ENCODE data around the gene ATRAID. TPM values are rescaled to one million over a fixed set of nuclear protein-coding genes. Genes with fewer than 3 reads are reported as not detected.
"Not testable (repeated sequence)": the region's sequence is repeated elsewhere in the genome, so short reads cannot be mapped to it uniquely, and the experiment has no call there.

ATRAID gene, protein sequence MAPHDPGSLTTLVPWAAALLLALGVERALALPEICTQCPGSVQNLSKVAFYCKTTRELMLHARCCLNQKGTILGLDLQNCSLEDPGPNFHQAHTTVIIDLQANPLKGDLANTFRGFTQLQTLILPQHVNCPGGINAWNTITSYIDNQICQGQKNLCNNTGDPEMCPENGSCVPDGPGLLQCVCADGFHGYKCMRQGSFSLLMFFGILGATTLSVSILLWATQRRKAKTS
- total RNA-seq (ENCODE audit: insufficient read depth, low replicate concordance) = 112 TPM

DNA sequence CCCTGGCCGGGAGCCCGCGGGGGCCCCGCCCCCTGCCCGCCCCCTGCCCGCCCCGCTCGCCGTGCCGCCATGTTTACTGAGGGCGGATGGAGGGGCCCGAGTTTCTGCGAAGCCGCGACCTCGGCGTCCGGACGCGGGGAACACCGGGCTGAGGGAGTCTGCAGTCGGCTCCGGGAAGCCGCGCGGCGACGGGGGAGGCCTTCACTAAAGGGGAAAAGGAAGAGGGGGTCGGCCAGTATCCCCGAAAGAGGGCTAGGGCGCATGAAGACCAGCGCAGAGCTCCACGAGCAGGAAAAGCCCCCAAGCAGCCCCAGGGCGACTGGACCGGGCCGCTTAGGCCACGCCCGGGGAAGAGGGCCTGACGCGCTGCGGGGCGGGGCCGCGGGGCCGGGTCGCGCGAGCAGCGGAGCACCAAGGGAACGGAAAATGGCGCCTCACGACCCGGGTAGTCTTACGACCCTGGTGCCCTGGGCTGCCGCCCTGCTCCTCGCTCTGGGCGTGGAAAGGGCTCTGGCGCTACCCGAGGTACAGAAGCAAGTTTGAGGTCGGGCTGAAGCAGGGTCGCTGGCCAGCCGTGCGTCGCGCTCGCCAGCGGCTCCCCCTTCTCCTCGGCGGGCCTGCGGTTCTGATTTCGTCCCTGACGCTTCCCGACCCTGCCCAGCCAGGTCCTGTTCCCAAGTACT lies at the start of gene ATRAID, which contains the start of gene SLC5A6:
Gene ATRAID, plus strand, starts transcription at position 99 of the 683 bp plus-strand sequence. Its CDS starts 328 bp downstream, at position 427.
Gene SLC5A6, minus strand, starts transcription at position 326 of the 683 bp plus-strand sequence. CDS start 4,618 bp downstream, outside the sequence.
- peak; percentile 95 for DNase-seq (ENCODE audit: low spot score)

DNA sequence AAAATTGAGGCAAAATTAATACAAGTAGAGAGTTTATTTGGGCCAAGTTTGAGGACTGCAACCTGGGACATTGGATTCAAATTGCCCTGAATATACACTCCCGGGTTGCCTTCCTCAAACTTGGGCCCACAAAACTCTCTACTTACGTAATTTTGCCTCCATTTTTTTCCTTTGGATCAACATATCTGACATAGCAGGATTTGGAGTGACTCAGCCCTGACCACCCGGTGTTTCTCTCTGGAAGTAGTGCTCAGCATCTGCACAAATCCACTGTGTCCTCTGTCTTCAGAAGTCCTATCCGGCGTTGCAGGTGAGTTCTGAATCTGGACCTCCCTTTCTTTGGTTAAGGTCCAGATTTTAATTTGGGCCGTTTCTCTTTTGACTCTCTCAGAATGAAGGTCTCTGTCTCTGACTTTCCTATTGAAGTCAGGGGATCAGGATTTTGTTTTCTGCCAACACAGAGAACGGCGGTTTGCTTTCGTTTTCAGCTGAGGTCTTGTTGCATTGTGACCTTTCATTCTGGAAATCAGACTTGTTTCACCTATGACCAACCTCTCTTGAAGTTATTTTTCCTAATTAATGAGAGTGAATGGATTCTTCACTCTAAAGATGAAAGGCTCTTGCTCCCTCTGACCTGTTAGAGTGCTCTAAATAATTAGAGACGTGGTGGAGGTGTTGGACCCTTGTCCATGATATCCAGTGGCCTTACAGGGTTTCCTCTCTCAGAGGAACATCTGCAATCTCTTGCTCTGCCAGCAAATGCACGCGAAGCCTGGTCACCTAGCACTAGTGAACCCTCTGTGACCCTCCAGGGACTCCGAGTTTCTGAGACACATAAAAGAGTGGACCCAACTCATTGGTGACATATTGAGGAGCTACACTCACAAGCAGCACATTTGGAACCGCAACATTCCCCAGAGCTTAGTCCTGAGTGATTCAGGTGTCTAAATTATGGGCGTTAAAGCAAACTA lies 49.4 kb upstream of the ATRAID start:
- no peak for DNase-seq (ENCODE audit: low spot score)

DNA sequence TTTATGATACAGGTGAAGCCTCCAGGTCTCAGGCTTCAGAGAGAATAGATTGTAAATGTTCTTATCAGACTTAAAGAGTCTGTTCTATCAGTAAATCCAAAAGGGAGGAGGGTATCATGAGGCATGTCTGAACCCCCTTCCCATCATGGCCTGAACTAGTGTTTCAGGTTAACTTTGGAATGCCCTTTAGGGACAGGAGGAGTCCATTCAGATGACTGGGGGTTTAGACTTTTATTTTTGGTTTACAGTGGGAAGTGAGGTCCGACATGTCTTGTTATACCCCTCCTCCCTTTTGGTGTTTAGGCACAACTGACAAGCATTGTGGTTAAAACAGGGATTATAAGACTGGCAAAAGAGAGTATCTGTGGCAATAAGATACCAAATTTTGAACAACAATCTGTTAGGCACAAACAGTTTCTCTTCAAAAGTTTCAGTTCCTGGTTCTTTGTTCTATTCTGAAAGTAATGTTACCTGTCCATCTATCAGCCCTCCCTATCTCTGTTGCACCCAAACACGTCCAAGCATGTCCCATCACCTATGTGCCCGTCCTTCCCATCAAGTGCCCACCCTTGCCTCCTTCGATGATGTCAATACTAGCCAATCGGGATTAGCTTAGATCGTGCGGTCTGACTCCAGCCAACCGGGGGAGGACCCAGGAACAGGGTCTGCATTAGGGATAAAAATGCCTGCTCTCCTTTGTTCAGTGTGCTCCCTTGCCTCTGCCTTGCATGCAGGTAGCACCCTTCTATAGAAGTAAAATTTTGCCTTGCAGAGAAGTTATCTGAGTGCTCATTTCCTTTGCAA lies 46.7 kb upstream of the ATRAID start:
- DNase-seq (ENCODE audit: low spot score) = no peak

DNA sequence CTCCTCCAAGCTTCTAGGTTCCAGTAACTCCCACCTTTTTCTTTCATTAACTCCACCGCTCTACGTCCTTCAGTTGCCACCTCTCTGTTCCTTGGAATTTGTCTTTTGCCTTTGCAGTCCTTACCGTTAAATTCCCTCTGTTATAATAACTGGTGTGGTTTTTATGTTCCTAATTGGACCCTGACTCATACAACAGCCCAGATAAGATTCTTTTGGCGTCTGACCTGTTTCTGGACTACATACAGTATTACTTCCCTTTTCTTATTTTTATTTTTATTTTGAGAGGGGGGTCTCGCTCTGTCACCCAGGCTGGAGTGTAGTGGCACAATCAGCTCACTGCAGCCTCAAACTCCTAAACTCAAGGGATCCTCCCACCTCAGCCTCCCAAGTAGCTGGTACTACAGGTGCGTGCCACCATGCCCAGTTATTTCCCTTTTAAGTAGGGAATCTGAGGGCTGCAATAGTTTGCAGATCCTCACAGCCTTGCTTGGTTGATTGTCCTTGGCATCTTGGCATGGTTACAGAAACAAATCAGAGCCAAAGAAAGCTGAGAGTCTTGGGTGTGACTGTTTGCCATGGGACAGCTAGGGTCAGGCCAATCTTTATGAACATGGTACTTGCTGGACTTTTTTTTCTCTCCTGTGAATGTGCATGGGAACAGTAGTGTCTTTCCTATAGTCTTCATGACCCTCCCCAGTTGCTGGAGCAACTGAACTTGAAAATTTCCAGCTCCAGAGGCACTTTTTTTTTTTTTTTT lies 41.1 kb upstream of the ATRAID start:
- no peak for DNase-seq (ENCODE audit: low spot score)

DNA sequence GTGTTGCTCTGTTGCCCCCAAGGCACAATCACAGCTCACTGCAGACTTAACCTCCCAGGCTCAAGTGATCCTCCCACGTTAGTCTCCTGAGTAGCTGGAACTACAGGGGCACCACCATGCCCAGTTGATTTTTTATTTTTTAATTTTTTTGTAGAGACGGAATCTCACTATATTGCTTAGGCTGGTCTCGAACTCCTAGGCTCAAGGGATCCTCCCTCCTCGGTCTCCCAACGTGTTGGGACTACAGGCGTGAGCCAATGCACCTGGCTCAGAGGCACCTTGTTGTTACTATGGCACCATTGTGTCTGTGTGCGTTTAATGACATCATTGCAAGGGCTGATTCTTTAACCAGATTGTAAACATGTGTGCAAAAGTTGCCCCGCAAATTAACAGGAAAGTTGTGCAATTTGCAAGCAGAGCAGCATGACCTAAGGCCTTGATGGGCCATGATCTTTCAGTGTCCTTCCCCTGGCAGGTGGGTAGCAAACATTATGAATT lies 40.4 kb upstream of the ATRAID start:
- no peak for DNase-seq (ENCODE audit: low spot score)

DNA sequence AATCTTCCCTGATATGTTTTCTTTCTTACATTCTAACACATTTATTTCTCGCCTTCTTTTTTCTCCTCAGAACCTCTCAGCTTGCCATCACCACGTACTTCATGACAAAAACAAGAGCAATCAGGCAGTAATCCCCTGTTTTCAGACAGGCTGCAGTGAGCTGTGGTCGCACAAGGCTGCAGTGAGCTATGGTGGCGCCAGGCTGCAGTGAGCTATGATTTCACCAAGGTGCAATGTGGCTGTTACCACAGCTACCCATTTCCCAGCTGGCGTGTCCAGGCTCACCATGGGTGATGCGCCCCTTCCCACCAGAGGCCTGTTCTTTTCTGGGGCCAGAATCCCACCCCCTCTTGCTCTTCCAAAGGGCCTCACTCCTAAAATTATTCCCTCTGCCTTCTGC lies 37.2 kb upstream of the ATRAID start:
- DNase-seq (ENCODE audit: low spot score) = no peak

DNA sequence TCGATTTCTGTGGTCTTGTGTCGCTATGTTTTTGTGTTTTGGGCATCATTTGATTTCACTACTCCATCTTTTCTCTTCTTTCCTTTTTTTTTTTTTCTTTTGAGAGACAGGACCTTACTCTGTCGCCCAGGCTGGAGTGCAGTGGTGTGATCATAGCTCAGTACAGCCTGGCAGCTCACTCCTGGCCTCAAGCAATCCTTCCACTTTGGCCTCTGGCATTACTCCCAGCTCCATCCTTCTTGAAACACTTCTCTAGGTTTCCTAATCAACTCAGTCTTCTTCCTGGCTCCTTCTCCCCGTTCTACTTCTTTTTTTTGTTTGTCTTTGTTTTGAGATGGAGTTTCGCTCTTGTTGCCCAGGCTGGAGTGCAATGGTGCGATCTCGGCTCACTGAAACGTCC lies 36.5 kb upstream of the ATRAID start:
- DNase-seq (ENCODE audit: low spot score) = no peak

DNA sequence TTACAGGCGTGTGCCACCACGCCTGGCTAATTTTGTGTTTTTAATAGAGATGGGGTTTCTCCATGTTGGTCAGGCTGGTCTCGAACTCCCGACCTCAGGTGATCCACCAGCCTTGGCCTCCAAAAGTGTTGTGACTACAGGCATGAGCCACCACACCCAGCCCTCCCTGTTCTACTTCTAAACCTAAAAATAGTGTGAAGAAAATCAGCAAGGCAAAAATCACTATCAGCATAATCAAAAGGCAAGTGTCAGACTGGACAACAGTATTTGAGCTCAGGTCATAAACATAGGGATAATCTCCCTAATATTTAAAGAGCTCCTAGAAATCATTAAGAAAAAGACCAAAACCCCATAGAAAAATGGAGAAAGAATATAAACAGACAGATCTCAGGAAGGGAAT lies 36.1 kb upstream of the ATRAID start:
- not testable (repeated sequence) for DNase-seq (ENCODE audit: low spot score)

DNA sequence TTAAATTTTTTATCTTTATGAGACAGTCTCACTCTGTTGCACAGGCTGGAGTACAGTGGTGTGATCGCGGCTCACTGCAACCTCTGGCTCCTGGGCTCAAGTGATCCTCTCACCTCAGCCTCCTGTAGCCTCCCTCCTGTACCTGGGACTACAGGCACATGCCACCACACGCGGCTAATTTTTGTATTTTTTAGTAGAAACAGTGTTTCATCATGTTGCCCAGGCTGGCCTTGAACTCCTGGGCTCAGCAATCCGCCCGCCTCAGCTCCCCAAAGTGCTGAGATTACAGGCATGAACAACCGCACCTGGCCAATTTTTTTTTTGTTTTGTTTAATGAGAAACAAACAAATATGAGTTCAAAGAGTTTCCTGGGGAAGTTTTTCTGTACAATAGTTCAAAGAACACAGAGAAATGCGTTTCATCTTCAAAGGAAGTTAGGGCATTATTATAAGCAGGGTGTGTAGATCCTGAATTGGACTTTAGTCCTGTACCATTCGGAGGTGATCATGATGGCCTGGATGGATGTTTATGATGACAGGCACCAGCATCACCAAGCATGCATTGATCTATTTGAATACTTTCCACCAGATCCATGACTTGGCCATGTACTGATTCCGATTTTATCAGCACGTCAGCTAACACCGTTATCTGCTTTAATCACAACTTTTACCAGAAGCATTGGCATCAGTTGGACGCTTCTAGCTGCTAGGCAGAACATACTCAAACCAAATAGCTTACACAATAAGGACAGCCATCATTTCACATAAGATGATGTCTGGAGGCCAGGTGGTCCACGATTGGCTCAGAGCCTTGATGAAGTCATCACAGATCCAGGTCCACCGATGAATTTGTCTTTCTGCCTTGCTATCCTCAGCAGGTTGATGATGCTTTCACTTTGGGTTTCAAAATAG lies 34.1 kb upstream of the ATRAID start:
- DNase-seq (ENCODE audit: low spot score) = no peak

DNA sequence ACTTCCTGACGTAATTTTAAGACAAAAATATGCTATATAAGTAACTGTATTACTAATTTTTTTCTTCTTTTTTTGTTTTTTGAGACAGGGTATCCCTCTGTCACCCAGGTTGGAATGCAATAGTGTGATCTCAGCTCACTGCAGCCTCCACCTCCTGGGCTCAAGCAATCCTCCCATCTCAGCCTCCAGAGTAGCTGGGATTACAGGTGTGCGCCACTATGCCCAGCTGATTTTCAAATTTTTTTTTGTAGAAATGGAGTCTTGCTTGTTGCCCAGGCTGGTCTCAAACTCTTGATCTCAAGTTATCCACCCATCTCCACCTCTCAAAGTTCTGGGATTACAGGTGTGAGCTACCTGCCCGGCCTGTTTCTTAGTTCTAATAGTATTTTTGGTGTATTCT lies 33.4 kb upstream of the ATRAID start:
- DNase-seq (ENCODE audit: low spot score) = no peak

DNA sequence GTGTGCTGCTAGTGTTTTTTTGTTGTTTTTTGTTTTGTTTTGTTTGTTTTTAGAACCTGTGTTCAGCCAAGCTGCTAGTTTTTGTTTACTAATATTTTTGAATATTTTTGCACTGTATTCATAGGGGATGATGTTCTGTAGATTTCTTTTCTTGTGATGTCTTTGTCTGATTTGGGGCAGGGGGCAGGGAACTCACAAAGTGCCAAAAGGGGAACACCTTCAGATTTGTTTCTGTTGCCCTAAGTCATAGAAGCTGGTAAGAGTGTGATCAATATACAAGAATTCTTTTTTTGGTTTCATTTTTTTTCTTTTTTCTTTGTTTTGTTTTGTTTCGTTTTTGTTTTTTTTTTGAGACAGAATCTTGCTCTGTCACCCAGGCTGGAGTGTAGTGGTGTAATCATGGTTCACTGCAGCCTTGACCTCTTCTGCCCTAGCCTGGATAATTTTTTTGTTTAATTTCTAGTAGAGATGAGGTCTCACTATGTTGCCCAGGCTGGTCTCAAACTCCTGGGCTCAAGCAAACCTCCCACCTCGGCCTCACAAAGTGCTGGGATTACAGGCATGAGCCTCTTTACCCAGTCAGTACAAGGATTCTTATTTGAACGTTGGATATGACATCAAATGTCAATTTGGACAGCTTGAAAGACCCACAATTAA lies 32.4 kb upstream of the ATRAID start:
- no peak for DNase-seq (ENCODE audit: low spot score)

DNA sequence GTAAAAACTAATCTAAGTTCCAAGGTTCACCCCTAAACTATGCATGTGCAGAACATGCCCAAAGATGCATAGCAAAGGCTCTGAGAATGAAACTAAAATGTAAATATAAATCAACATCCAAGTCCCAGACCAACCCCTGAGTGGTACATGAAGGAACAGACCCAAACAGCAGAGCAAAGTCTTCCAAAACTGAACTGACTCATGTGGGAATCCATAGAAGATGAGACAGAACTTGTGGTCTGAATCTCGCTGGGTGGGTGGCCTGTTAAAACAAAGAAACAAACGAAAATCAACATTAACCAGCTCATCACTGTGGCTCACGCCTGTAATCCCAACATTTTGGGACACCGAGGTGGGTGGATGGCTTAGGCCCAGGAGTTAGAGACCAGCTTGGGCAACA lies 29.5 kb upstream of the ATRAID start:
- no peak for DNase-seq (ENCODE audit: low spot score)

DNA sequence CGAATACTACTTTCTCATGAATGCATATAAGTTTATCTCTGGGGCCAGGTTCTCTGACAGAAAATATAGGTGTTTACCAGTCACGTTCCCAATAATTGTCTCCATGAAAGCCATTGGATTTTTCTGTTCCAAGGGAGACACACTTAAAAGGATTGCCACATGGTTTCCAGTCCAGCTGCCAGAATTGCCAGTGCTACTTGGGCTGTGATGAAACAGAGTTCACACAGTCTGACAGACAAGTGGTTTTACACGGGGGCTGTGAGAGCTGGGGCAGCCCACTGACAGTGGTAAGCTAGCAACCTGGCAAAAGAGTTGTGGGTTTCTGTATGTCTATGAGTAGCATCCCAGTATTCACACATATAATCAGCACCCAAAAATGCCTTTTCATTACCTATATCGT lies 27.7 kb upstream of the ATRAID start:
- DNase-seq (ENCODE audit: low spot score) = no peak

DNA sequence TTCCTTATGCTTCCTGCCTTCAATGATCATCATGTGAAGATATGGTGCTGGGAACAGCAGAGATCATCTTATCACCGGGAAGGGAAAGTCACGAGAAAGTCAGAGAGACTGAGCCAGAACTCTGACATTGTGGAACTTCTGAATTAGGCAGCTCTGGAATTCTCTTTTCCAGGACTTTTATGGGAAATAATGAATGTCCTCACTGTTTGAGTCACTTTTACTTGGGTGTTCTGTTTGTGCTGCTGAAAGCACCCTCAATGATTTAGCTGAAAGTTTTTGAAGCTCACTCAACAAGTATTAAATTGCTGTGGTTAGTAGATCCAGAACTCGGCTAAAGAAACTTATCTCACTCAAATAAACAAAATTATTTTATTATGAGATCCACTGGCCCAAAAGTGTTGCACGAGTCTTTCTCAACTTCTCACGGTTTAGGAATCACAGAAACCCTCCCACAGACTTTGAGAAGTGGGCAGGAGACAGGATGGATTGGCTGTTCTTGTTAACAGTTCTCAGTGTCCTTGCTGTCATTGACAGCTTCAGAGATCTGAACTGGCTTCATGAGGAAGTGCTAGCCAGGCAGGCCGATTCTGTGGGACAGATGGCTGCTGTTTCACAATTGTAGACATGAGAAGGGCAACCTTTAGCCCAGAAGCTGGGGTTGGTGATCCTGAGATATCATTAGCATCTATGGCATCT lies 26.4 kb upstream of the ATRAID start:
- peak; percentile 17 for DNase-seq (ENCODE audit: low spot score)

DNA sequence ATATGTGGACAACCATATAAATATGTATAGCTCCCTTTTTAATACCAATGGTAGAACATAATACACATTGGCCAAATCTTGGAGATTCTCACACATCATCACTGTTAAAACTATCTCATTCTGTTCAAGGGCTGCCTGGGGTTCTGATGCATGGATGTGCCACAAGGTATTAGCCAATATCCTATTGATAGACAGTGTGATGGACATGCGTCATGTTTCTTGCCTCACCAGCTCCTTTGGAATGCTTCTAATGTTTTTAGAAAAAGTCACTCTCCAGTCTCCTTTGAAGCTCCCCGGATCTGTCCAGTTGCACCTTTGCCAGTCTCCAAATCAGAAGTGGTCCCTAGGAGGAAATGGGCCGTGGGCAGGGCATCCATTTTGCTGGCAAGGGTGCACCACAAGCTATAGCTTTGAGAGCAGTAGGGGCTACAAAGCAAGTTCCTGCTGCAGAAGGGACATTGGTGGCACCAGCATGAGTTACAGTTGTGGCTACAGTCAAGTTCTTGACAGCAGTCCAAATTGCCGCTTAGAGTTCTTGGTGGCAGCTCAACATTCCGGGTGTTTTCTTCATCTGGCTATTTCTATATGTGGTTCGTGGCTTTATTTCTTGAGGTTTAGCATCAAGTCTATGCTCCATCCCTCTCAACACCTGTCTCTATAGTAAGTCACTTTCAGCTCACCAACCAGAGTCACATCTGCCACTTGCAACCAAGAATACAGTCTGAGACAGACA lies 25.1 kb upstream of the ATRAID start:
- no peak for DNase-seq (ENCODE audit: low spot score)

DNA sequence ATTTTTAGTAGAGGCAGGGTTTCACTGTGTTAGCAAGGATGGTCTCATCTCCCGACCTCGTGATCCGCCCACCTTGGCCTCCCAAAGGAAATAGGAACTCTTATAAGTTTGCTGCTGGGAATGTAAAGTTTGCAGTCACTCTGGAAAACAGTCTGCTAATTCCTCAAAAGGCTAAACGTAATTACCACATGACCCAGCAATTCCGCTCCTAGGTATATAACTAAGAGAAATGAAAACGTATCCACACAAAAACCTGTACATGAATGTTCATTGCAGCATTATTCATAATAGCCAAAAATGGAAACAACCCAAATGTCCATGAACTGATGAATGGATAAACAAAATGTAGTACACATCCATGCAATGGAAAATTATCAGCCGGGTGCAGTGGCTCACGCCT lies 21.9 kb upstream of the ATRAID start:
- no peak for DNase-seq (ENCODE audit: low spot score)

DNA sequence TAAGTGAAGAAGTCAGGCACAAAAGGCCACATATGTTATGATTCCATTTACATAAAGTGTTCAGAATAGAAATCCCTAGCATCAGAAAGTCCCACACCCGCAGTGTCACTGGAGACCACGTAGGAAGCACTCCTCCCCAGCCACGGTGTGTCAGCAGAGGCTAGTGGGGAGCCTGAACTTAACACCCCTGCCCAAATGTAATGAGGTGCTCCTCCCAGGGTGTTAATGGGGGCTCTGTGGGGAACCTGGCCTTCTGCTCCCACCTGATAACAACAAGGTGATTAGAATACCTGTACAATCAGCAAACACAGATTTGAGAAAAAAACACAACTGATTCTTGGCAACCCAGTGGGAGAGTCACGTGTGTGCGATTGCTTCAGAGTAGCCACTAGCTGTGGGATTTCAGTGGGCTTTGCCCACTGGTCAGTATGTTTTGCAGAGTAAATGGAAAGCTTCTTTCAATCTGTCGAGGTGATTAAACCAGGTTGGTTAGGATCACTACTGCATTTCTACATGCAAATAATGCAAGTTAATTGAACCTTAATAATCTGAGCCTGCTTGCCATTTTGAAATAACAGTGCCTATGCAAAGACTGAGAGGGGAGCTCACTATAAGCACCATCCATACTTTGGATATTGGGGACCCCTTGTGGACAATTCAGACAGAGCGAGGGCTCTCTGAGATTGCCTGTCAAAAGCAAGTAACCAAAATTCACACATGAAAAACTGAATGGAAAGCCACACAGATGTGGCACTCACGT lies 20.6 kb upstream of the ATRAID start:
- DNase-seq (ENCODE audit: low spot score) = peak; percentile 68

All from umbilical cord (tissue), 2 donors.